HL-60 (cell line): Measurements from ENCODE around the gene HS6ST3.

Experiments
- POLR2AphosphoS5 ChIP-seq: IDR thresholded peaks from 2 replicates; pipeline ENCODE4 v1.6.1; 2012; ENCODE audit warnings: low read depth
- TF ChIP-seq, protein P1 (sequence below): IDR thresholded peaks from 2 replicates; pipeline ENCODE4 v1.6.1; 2012; ENCODE audit warnings: low read depth; ENCODE audit not compliant: insufficient replicate concordance

DNA sequence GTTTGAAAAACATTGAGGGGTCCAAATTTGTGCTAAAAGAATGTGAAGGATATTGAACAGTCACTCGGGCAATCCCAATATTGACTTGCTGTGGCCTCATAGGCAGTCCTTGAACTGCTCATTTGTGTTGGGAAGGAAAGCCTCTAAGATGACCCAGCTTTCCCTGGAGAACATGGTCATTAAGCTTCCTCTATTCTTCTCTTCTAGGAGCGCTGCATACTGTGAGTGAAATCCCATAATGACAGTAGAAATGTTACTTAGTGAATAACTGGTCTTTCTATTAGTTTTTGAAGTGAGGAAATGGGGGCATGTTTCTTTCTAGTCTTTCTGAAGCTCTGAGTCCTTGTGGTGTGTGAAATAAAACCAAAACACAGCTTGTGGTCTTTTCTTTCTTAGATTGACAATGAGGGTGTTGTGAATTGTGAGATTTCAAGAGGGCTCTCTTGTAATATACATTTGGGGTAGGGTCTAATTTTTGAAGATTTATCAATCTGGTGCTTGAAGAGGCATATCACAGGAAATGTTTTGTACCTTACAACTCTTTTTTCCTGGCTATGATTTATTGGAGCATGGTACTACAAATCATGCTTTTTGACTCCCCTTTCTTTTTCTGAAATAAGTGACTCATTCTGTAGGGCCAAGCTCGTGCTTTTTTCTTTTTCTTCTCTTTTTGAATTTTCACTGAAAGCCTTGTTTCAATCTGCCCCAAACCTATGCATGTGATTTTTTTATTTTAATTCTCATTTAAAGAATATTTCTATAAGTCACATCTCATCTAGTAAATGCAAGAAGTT, 653.6 kb downstream of the HS6ST3 start:
- no peak for TF ChIP-seq POLR2AphosphoS5
- TF ChIP-seq, protein P1, sequence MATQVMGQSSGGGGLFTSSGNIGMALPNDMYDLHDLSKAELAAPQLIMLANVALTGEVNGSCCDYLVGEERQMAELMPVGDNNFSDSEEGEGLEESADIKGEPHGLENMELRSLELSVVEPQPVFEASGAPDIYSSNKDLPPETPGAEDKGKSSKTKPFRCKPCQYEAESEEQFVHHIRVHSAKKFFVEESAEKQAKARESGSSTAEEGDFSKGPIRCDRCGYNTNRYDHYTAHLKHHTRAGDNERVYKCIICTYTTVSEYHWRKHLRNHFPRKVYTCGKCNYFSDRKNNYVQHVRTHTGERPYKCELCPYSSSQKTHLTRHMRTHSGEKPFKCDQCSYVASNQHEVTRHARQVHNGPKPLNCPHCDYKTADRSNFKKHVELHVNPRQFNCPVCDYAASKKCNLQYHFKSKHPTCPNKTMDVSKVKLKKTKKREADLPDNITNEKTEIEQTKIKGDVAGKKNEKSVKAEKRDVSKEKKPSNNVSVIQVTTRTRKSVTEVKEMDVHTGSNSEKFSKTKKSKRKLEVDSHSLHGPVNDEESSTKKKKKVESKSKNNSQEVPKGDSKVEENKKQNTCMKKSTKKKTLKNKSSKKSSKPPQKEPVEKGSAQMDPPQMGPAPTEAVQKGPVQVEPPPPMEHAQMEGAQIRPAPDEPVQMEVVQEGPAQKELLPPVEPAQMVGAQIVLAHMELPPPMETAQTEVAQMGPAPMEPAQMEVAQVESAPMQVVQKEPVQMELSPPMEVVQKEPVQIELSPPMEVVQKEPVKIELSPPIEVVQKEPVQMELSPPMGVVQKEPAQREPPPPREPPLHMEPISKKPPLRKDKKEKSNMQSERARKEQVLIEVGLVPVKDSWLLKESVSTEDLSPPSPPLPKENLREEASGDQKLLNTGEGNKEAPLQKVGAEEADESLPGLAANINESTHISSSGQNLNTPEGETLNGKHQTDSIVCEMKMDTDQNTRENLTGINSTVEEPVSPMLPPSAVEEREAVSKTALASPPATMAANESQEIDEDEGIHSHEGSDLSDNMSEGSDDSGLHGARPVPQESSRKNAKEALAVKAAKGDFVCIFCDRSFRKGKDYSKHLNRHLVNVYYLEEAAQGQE = no peak
